NCI-H2227 treated with DMSO at 0.1 percent for 48 hours (cell line): ENCODE data around the gene DRC1.

Experiments
- DNase-seq: peaks from one replicate; lab custom pipeline; 2025; lab: John Stamatoyannopoulos, UW

DRC1 gene

GRCh38 chr2:26493566-26493965 is 91.8 kb downstream of the DRC1 start:
- no peak for DNase-seq

GRCh38 chr2:26494199-26494598 is 92.5 kb downstream of the DRC1 start:
- no peak for DNase-seq

- no peak for DNase-seq
Observed at GRCh38 chr2:26494891-26495290, 93.2 kb downstream of the DRC1 start.

GRCh38 chr2:26495705-26496297 is 94.1 kb downstream of the DRC1 start:
- DNase-seq = no peak

GRCh38 chr2:26500406-26500805 is 98.7 kb downstream of the DRC1 start:
- no peak for DNase-seq

DNA sequence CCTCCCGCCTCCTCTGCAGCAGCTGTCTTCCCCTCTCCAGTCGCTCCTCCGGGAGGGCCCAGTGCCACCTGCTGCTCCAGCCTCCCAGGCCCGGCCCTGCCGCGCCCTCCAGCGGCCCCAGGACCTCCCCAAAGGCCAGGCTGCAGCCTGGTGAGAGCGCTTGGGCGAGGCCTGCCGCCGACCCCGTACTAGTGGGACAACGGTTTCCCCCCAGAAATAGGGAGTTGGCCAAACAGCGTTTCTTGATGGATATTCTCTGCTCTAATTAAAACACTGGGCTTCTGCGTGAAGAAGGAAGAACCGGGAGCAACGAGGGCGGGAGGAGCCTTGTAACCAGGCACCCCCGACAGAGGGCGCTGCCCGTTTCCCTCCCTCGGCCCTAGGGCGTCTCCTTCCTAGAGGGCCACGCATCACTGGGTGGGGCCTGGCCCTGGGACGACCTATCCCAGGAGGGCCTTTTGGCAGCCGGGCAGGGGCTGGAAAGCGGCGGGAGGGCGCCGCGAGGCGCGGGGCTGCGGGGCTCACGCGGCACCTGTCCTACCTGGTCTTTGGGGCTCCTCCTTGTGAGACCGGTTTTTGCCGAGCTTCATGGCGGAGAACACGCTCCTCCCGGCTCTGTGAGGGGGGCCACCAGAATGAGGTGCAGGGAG is 101.6 kb downstream of the DRC1 start:
- DNase-seq = peak; percentile 88

- no peak for DNase-seq
Observed at GRCh38 chr2:26504002-26504401, 102.3 kb downstream of the DRC1 start.

GRCh38 chr2:26506279-26506678 is 104.6 kb downstream of the DRC1 start:
- no peak for DNase-seq
